Epithelial cell of proximal tubule (primary cell): Measurements from ENCODE around the gene GUCA2B. TPM values are rescaled to one million over a fixed set of nuclear protein-coding genes. Genes with fewer than 3 reads are reported as not detected.

Source experiments
- DNase-seq: peaks from one replicate; pipeline ENCODE4 v3.0.0-alpha.2; 2011; ENCODE audit warnings: low read depth
- H3K4me3 ChIP-seq: 2 replicates; pipeline ENCODE4 v1.5.1; 2011; ENCODE audit warnings: low read depth, mild to moderate bottlenecking, low read length
- CTCF ChIP-seq: conservative IDR thresholded peaks from 2 replicates; pipeline ENCODE4 v1.5.1; 2012; ENCODE audit warnings: low read depth, mild to moderate bottlenecking, low read length
- total RNA-seq: library from RNA; depleted of rRNA; stranded (reverse); fragments of >200 nt; gene quantifications from 2 replicates; pipeline ENCODE4 v1.2.3, GENCODE V29; 2015

The GUCA2B gene
- total RNA-seq, 1 donor from 2014 or later: not detected

- H3K4me3 ChIP-seq: no peak overlapping the region
- no peak for TF ChIP-seq CTCF
- DNase-seq: no peak
These were observed 19.2 kb upstream of the GUCA2B start for GRCh38 chr1:42133809-42134526.

GRCh38 chr1:42135426-42135825 lies 17.8 kb upstream of the GUCA2B start:
- no peak for TF ChIP-seq CTCF
- H3K4me3 ChIP-seq: no peak overlapping the region
- DNase-seq: no peak

GRCh38 chr1:42136466-42136865 lies 16.7 kb upstream of the GUCA2B start:
- no peak for TF ChIP-seq CTCF
- no peak overlapping the region for H3K4me3 ChIP-seq
- DNase-seq: no peak

- DNase-seq: peak; percentile 15
- no peak for TF ChIP-seq CTCF
These were observed 15.4 kb upstream of the GUCA2B start for GRCh38 chr1:42137766-42138165.

GRCh38 chr1:42138586-42138985 lies 14.6 kb upstream of the GUCA2B start:
- no peak for TF ChIP-seq CTCF
- DNase-seq: no peak
- H3K4me3 ChIP-seq: no peak overlapping the region

More at GRCh38 chr1:42137766-42138165, 15.4 kb upstream of the GUCA2B start:
- no peak overlapping the region for H3K4me3 ChIP-seq

GRCh38 chr1:42139444-42139843 lies 13.8 kb upstream of the GUCA2B start:
- no peak for DNase-seq
- no peak overlapping the region for H3K4me3 ChIP-seq
- TF ChIP-seq CTCF: no peak

- TF ChIP-seq CTCF: no peak
- no peak overlapping the region for H3K4me3 ChIP-seq
- no peak for DNase-seq
These were observed 13.0 kb upstream of the GUCA2B start for GRCh38 chr1:42140191-42140590.
